Superior temporal gyrus (tissue), 1 donor: ENCODE data around the gene IL22RA1.

Experiments used
- DNase-seq: peaks from one replicate; pipeline ENCODE4 v3.0.0-alpha.2; 2016; ENCODE audit errors: extremely low spot score

Gene IL22RA1

GRCh38 chr1:24142546-24143534 lies at the start of gene IL22RA1:
IL22RA1 (minus strand) TSS chr1:24143140; CDS start chr1:24143082, 58 bp downstream.
- DNase-seq = no peak

- no peak for DNase-seq
Observed at GRCh38 chr1:24191860-24192259, 48.9 kb upstream of the IL22RA1 start.

GRCh38 chr1:24190983-24191461 lies 48.1 kb upstream of the IL22RA1 start:
- DNase-seq = no peak

GRCh38 chr1:24189528-24189927 lies 46.6 kb upstream of the IL22RA1 start:
- no peak for DNase-seq

- no peak for DNase-seq
Observed at GRCh38 chr1:24186993-24187790, 44.3 kb upstream of the IL22RA1 start, which contains the start of gene IFNLR1. IFNLR1 (minus strand) TSS chr1:24187289; CDS start chr1:24187248, 41 bp downstream.

- no peak for DNase-seq
Observed at GRCh38 chr1:24186711-24186992, 43.7 kb upstream of the IL22RA1 start.

- no peak for DNase-seq
Observed at GRCh38 chr1:24186031-24186710, 43.2 kb upstream of the IL22RA1 start.

- DNase-seq = no peak
Observed at GRCh38 chr1:24185076-24185475, 42.1 kb upstream of the IL22RA1 start.

GRCh38 chr1:24182061-24182460 lies 39.1 kb upstream of the IL22RA1 start:
- no peak for DNase-seq

GRCh38 chr1:24181619-24182018 lies 38.7 kb upstream of the IL22RA1 start:
- no peak for DNase-seq

- DNase-seq = no peak
Observed at GRCh38 chr1:24180676-24181075, 37.7 kb upstream of the IL22RA1 start.

- DNase-seq = no peak
Observed at GRCh38 chr1:24179251-24179840, 36.4 kb upstream of the IL22RA1 start.

- no peak for DNase-seq
Observed at GRCh38 chr1:24178407-24178806, 35.5 kb upstream of the IL22RA1 start.

- no peak for DNase-seq
Observed at GRCh38 chr1:24177161-24177560, 34.2 kb upstream of the IL22RA1 start.

GRCh38 chr1:24175033-24175755 lies 32.3 kb upstream of the IL22RA1 start:
- DNase-seq = no peak

GRCh38 chr1:24173638-24174575 lies 31.0 kb upstream of the IL22RA1 start:
- no peak for DNase-seq

GRCh38 chr1:24172598-24172997 lies 29.7 kb upstream of the IL22RA1 start:
- DNase-seq = no peak

- DNase-seq = no peak
Observed at GRCh38 chr1:24169286-24169685, 26.3 kb upstream of the IL22RA1 start.

- no peak for DNase-seq
Observed at GRCh38 chr1:24168245-24168644, 25.3 kb upstream of the IL22RA1 start.

GRCh38 chr1:24167008-24167407 lies 24.1 kb upstream of the IL22RA1 start:
- DNase-seq = no peak
